Keratinocyte (primary cell): Measurements from ENCODE around the gene EHMT1. TPM values are rescaled to one million over a fixed set of nuclear protein-coding genes. Genes with fewer than 3 reads are reported as not detected.

Source experiments
- DNase-seq: peaks from one replicate; pipeline ENCODE4 v3.0.0-alpha.2; 2011; ENCODE audit warnings: low read depth, missing footprints, low spot score
- FAIRE-seq: peaks from 2 replicates; lab custom pipeline; 2011; peaks lifted over from hg19 to GRCh38; lab: Jason Lieb, UNC
- H2AFZ ChIP-seq: 2 replicates; pipeline ENCODE4 v1.6.0; 2012; ENCODE audit warnings: low read length, control low read depth, inconsistent platforms; ENCODE audit not compliant: control insufficient read depth
- H3K27ac ChIP-seq: 2 replicates; pipeline ENCODE4 v1.5.1; 2011; ENCODE audit warnings: low read length; ENCODE audit not compliant: control insufficient read depth, insufficient read depth
- H3K27me3 ChIP-seq: 3 replicates; pipeline ENCODE4 v1.6.0; 2011; ENCODE audit warnings: low read length; ENCODE audit not compliant: control insufficient read depth, insufficient read depth; ENCODE audit errors: extremely low read depth
- H3K36me3 ChIP-seq, 2 experiments: 2 replicates in 1 of 2; 3 replicates in 1 of 2; pipeline ENCODE4 v1.5.1; 2011; ENCODE audit warnings: low read length in 2 of 2, mild to moderate bottlenecking in 1 of 2; ENCODE audit not compliant: control insufficient read depth in 2 of 2, insufficient read depth in 2 of 2; ENCODE audit errors: extremely low read depth in 1 of 2
- H3K4me1 ChIP-seq: 3 replicates; pipeline ENCODE4 v1.5.1; 2011; ENCODE audit warnings: low read length; ENCODE audit not compliant: control insufficient read depth, insufficient read depth; ENCODE audit errors: extremely low read depth
- H3K4me2 ChIP-seq: 3 replicates; pipeline ENCODE4 v1.6.0; 2011; ENCODE audit warnings: low read depth, low read length; ENCODE audit not compliant: control insufficient read depth, insufficient read depth; ENCODE audit errors: extremely low read depth
- H3K4me3 ChIP-seq, 3 experiments: fragments of 200-600 bp in 1 of 3; sonication (generic) in 1 of 3; 2 replicates in 2 of 3; 3 replicates in 1 of 3; pipeline ENCODE4 v1.5.1; 2011 to 2016; ENCODE audit warnings: low read length in 3 of 3, mild to moderate bottlenecking in 3 of 3, control low read depth in 2 of 3, inconsistent platforms in 1 of 3, low read depth in 1 of 3, mixed read lengths in 1 of 3, mixed run types in 1 of 3, moderate library complexity in 1 of 3; ENCODE audit not compliant: control insufficient read depth in 2 of 3, insufficient read depth in 2 of 3; ENCODE audit errors: extremely low read depth in 1 of 3
- H3K79me2 ChIP-seq: 2 replicates; pipeline ENCODE4 v1.6.0; 2012; ENCODE audit warnings: low read length; ENCODE audit not compliant: control insufficient read depth, insufficient read depth
- H3K9ac ChIP-seq: 3 replicates; pipeline ENCODE4 v1.6.0; 2011; ENCODE audit warnings: low read length; ENCODE audit not compliant: control insufficient read depth, insufficient read depth; ENCODE audit errors: extremely low read depth
- H3K9me1 ChIP-seq: 3 replicates; pipeline ENCODE4 v1.6.0; 2011; ENCODE audit warnings: low read length; ENCODE audit not compliant: control insufficient read depth, insufficient read depth; ENCODE audit errors: extremely low read depth
- H3K9me3 ChIP-seq: 2 replicates; pipeline ENCODE4 v1.5.1; 2012; ENCODE audit warnings: low read depth, low read length; ENCODE audit not compliant: control insufficient read depth
- H4K20me1 ChIP-seq: 3 replicates; pipeline ENCODE4 v1.6.0; 2011; ENCODE audit warnings: low read length; ENCODE audit not compliant: control insufficient read depth, insufficient read depth; ENCODE audit errors: extremely low read depth
- CTCF ChIP-seq, 3 experiments: IDR thresholded peaks in 1 of 3; conservative IDR thresholded peaks in 1 of 3; optimal IDR thresholded peaks in 1 of 3; 2 replicates in 2 of 3; 3 replicates in 1 of 3; pipeline versions ENCODE3 to v1.5.1; 2011; ENCODE audit warnings: low read length in 3 of 3, mild to moderate bottlenecking in 3 of 3, moderate library complexity in 2 of 3, control low read depth in 1 of 3, inconsistent platforms in 1 of 3; ENCODE audit not compliant: insufficient read depth in 2 of 3; ENCODE audit errors: extremely low read depth in 1 of 3
- EZH2 ChIP-seq: IDR thresholded peaks from one replicate; pipeline ENCODE4 v1.6.1; 2012; ENCODE audit warnings: inconsistent platforms, mild to moderate bottlenecking, low read length, moderate library complexity
- dilution Hi-C: fragments of 300-500 bp; cut with MboI; formaldehyde crosslinking; loops from one replicate; pipeline ENCODE4 v1.7.0; 2020; ENCODE audit warnings: low sequenced_read_pairs; ENCODE audit not compliant: extremely low pct_ligation_motif_present
- polyA plus RNA-seq, 5 experiments: library from polyadenylated mRNA; depleted of rRNA in 3 of 5; stranded (reverse) in 3 of 5; stranded (forward) in 1 of 5; unstranded in 1 of 5; fragments of >200 nt; gene quantifications; 1 replicate in 1 of 5; 2 replicates in 3 of 5; 3 replicates in 1 of 5; pipeline versions ENCODE4 v1.2.1 to v1.2.3, GENCODE V29; 2011 to 2012; ENCODE audit warnings: missing spikeins in 2 of 5, low read depth in 1 of 5, low replicate concordance in 1 of 5

The EHMT1 gene
- polyA plus RNA-seq, 1 donor (not counting 4 experiments of a cell fraction or from before 2014, with no cell fraction given): 25.9 TPM

GRCh38 chr9:137668203-137668602 is 49.4 kb downstream of the EHMT1 start:
- Histone ChIP-seq H3K4me2 (no peak overlapping the region), H3K4me1 (peaks cover 6% of the 10 kb centered on the region), H3K9me1 (no peaks in the 10 kb centered on the region), H3K36me3 (peaks cover 6 to 9% of the 10 kb centered on the region in 2 experiments), H2AFZ (no peak overlapping the region), H3K9me3 (no peaks in the 10 kb centered on the region), H3K9ac (no peak overlapping the region), H3K27me3 (no peaks in the 10 kb centered on the region), H3K79me2 (peaks cover 86% of the 10 kb centered on the region), H3K4me3 (no peak overlapping the region), H3K27ac (no peak overlapping the region), H4K20me1 (peaks cover 30% of the 10 kb centered on the region)
- DNase-seq (no peak), FAIRE-seq (no peak)
- dilution Hi-C loops: no loop called here
- TF ChIP-seq EZH2 (no peak), CTCF (optimal IDR thresholded peaks at IDR 0.05 in 1 of 3, IDR thresholded peaks at IDR 0.05 in 1 of 3, conservative IDR thresholded peaks at IDR 0.05 in 1 of 3; ENCODE audit: extremely low read depth in 1 of 3, insufficient read depth in 2 of 3, low read length in 3 of 3) (no peak)

GRCh38 chr9:137669261-137669672 is 50.5 kb downstream of the EHMT1 start:
- FAIRE-seq (no peak), DNase-seq (no peak)
- Histone ChIP-seq H3K79me2 (peaks cover 86% of the 10 kb centered on the region), H3K9me1 (no peaks in the 10 kb centered on the region), H3K9ac (no peak overlapping the region), H4K20me1 (peaks cover 32% of the 10 kb centered on the region), H3K27me3 (no peaks in the 10 kb centered on the region), H3K4me3 (no peak overlapping the region), H3K36me3 (peaks cover 4 to 9% of the 10 kb centered on the region in 2 experiments), H2AFZ (no peak overlapping the region), H3K4me2 (no peak overlapping the region), H3K9me3 (no peaks in the 10 kb centered on the region), H3K4me1 (peaks cover 6% of the 10 kb centered on the region), H3K27ac (no peak overlapping the region)
- TF ChIP-seq EZH2: no peak
- no peak for TF ChIP-seq CTCF (optimal IDR thresholded peaks at IDR 0.05 in 1 of 3, IDR thresholded peaks at IDR 0.05 in 1 of 3, conservative IDR thresholded peaks at IDR 0.05 in 1 of 3; ENCODE audit: extremely low read depth in 1 of 3, insufficient read depth in 2 of 3, low read length in 3 of 3)
- dilution Hi-C loops: no loop called here
